GM06990 (cell line): Measurements from ENCODE around the gene GAS7.

Source experiments
- DNase-seq: peaks from one replicate; pipeline ENCODE4 v3.0.0-alpha.2; 2011; ENCODE audit not compliant: insufficient read length; ENCODE audit errors: extremely low read depth
- H3K27me3 ChIP-seq: replicated peaks from 2 replicates; pipeline ENCODE4 v1.6.0; 2011; ENCODE audit warnings: low read length; ENCODE audit not compliant: control insufficient read depth, insufficient read depth
- H3K36me3 ChIP-seq: 2 replicates; pipeline ENCODE4 v1.5.1; 2011; ENCODE audit warnings: low read length; ENCODE audit not compliant: control insufficient read depth, insufficient read depth
- H3K4me3 ChIP-seq: replicated peaks from 2 replicates; pipeline ENCODE4 v1.5.1; 2011; ENCODE audit warnings: low read depth, mild to moderate bottlenecking, control low read depth, low read length
- CTCF ChIP-seq: IDR thresholded peaks from 2 replicates; pipeline ENCODE4 v1.5.1; 2011; ENCODE audit warnings: low read length, control low read depth, mild to moderate bottlenecking, inconsistent platforms; ENCODE audit not compliant: insufficient read depth, poor library complexity, severe bottlenecking

GAS7 gene

GRCh38 chr17:9918352-9918751 is 280.1 kb downstream of the GAS7 start:
- DNase-seq = no peak
- H3K27me3 ChIP-seq = no peaks in the 10 kb centered on the region
- no peak for TF ChIP-seq CTCF
- no peak overlapping the region for H3K4me3 ChIP-seq
- peaks cover 35% of the 10 kb centered on the region for H3K36me3 ChIP-seq

GRCh38 chr17:9917801-9918200 is 280.6 kb downstream of the GAS7 start:
- Histone ChIP-seq H3K27me3 (no peaks in the 10 kb centered on the region), H3K4me3 (no peak overlapping the region), H3K36me3 (peaks cover 35% of the 10 kb centered on the region)
- DNase-seq = no peak
- no peak for TF ChIP-seq CTCF

- H3K4me3 ChIP-seq = no peak overlapping the region
- no peak for TF ChIP-seq CTCF
- H3K27me3 ChIP-seq = no peaks in the 10 kb centered on the region
- DNase-seq = no peak
- peaks cover 35% of the 10 kb centered on the region for H3K36me3 ChIP-seq
Observed at GRCh38 chr17:9917131-9917530, 281.3 kb downstream of the GAS7 start.

GRCh38 chr17:9916108-9916507 is 282.3 kb downstream of the GAS7 start:
- Histone ChIP-seq H3K4me3 (no peak overlapping the region), H3K27me3 (no peaks in the 10 kb centered on the region), H3K36me3 (peaks cover 33% of the 10 kb centered on the region)
- no peak for DNase-seq
- no peak for TF ChIP-seq CTCF

- no peak overlapping the region for H3K4me3 ChIP-seq
- H3K36me3 ChIP-seq = peaks cover 21% of the 10 kb centered on the region
- H3K27me3 ChIP-seq = no peaks in the 10 kb centered on the region
- TF ChIP-seq CTCF = no peak
- DNase-seq = no peak
Observed at GRCh38 chr17:9913476-9913875, 284.9 kb downstream of the GAS7 start.
